ENCODE measurements around the gene PSD4.

The PSD4 gene

DNA sequence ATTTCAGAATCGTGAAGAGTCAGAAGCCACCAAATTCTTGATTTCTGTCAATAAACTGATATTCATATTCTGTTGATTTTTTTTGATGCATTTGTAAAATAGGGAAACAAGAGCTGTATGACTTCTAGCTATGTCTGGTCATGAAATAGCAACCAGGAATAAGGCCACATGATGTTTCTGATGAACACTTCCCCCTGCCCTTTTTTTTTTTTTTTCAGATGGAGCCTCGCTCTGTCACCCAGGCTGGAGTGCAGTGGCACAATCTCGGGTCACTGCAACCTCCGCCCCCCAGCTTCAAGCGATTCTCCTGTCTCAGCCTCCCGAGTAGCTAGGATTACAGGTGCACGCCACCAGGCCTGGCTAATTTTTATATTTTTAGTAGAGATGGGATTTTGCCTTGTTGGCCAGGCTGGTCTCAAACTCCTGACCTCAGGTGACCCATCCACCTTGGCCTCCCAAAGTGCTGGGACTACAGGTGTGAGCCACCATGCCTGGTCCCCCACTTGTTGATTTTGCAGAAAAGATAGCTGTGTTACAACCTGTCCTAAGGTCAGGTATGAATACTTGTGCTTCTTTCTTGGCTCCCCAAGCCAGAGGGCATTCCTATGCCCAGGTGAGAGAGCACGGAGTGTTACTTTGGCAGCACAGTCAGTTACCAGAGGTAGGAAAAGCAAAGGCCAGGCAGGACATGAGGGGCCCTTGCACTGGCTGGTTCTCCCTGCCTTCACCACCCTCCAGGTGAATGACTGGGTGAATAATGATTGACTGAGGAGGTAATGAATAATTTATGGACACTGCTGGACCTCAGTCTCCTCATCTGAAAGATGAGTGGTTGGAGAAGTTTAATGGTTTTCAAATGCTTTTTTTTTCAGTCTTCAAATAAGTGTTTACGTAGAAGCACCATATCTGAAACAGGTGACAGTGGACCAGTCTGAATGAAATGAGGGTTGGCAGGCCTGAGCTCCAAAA lies 65.4 kb downstream of the PSD4 start:
- DNase-seq (ENCODE audit: low spot score) = no peak

DNA sequence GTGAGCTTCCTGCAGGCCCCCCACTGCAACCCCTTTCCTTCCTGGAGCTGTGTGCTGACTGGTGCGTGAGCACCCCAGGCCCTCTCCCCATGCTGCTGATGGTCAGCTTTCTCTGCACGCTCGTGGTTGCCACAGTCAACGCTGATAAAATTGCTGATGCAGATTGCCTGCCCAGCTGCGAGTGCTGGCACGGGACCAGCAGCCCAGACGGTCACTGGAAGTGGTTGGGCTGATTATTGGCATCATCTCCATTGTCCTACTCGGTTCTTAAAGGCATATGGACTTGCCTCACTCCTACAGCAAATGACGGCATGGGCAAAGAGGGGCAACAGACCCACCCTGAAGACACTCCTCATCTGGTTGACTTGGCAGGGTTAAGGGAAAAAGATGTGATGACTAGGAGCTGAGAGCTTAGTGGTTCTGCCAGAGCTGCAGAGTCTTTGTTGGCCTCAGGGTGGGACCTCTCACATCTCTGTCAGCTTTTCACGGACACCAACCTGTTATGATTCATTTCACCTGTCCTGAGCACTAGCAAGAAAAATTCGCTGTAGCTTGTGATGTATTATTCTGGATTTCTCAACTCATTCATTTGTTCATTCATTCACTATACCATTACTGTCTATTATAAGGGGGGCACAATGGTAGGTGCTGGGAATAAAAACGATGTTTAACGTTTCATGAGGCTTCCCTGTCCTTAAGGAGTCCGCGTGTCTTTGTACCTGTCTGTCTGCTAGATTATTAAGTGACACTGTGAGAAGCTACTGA lies 66.6 kb downstream of the PSD4 start:
- no peak for DNase-seq (ENCODE audit: low spot score)

DNA sequence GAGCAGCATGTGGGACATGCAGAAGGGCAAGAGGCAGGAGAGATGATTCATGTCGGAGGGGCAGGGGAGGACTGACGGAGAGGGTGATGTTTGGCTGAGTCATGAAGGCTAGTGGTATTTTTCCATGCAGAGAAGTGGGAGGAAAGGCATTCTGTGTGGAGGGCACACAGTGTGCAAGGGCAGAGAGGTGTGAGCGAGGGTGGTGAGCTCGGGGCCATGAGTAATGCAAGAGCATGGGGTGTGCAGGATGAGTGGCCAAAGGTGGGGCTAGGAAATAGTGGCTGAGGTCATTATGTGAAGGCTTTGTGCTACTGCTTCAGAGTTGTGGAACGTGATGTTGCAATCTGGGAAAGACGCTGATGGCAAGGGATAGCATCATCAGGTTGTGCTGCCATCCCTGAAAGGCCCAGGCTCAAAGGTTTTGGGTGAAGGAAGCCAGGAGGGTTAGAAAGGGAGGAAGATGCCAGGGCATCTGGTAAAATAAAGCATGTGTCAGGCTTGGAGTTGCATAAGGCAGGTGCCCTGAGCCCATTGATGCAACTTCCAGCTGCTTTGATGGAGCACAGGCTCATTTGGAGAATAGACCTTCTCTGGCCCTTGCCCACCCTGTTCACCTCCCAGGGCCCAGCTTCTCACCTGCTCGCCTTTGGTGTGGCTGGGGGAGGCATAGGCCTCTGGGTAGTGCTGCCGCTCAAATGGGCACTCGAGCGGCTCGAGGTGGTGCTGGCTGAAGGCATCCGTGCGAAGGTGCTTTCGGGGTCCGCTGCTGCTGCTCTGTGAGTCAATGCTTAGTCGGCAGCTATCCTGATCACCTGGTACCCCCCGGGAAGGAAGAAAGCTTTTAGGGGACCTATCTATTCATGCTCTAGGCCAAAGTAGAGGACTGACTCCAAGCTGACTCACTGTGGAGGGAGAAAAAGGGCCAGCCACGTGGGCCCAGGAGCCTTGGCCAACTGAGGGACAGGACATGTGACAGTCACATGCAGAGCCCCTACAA lies 67.4 kb downstream of the PSD4 start:
- no peak for DNase-seq (ENCODE audit: low spot score)

DNA sequence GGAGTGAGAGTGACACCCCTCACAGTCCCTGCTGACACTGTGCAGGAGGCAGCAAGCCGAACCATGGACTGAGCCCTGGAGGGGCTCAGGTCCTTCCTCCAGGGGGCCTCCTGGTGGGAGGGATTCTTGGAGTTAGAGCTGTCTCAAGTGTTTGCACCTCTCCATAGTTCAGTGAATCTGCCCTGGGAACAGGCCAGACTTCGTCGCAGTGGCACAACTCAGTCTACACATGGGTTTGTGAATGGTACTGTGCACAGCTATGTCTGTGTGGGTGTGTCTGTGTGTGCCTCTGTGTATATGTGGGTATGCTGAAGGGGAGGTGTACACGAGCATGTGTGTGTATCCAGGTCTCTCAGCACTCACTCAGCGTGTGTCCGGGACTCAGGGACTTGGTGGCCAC lies 68.6 kb downstream of the PSD4 start:
- no peak for DNase-seq (ENCODE audit: low spot score)

DNA sequence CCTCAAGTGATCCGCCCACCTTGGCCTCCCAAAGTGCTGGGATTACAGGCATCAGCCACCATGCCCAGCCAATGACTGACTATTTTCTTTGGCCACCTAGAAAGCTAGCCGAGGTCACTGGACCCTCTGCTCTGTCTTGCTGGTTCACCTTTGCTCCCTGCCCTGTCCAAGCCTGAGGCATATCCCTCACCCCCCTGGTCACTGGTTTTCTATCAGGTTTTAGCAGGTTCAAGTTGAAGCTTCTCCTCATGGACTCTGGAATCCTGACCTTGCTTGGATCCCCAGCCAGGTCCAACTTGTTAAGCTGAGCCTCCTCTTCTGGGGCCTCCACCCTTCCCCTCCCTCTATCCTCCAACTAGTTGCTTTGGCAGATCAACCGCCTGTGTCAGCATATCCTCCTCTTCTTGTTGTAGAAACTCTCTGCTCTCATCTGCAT lies 71.5 kb downstream of the PSD4 start:
- DNase-seq (ENCODE audit: low spot score) = no peak

DNA sequence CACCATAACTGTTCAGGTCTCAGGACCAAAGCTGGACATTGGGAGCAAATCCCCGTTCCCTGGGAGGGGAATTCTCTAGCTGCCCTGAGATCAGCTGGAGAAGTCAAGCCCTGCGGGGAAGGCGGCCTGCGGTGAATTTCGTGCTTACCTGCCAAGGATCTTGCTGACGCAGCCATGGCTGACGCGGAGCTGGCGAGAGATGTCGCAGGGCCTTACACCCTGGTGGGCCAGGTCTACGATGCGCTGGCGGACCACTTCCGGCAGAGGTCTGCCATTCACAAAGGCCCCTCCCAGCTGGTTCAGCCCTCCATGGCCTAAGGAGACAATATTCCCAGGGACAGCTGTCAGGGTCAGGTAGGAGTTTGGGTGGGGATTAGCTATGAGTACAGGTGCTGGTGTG lies 72.8 kb downstream of the PSD4 start:
- DNase-seq (ENCODE audit: low spot score) = no peak

DNA sequence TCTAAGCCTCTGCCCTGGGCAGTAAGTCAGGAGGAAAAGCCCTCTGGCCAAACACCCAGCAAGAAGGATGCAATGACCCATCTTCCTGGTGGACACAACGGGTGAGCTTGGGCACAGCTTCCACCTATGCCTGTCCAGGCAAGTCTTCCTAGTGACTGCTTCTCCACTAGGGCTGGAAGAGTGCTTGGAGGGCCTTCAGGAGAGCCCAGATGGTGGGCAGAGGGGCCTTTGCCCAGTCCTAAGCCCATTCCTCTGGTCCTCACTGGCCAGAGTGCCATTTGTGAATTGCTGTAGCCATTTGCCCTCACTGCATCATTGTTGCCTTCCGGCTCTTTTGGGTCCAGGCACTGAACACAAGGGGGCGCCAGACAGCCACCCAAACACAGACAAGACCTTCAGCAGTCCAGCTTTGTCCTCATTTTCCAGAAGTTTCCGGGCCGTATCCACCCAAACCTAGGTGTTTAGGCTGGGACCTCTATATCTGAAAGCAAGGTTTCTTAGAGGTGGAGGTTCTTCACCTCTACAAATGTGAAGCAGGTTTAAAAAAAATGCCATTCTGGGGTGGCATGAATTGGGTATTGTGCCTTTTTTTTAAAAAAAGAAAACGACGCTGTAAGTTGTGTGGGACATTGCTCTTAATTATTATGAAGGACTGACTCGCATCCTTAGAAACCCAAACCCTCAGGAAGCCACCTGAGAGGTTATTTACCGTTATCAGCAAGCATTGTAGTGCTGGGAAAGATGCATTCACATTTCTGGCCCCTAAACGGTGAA lies 75.4 kb downstream of the PSD4 start:
- DNase-seq (ENCODE audit: low spot score) = peak; percentile 70

DNA sequence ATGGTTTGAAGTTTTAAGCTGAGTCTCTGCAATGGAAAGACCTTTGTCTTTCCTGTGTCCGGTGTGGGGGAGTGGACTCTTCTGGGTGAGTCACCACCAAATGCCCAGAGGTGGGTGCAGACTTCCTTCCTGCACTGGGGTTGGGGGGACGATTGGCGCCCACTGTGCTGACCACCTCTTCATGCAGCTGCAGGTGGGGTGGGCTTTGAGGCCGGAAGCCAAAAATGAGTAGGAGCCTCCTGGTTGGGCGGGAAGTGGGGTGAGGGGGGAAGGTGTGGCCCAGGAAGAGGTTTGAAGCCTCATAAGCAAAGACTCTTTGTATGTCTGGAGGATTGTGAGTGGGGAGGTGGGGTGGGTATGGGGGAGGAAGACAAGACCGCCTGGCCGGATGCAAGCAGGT lies 77.3 kb downstream of the PSD4 start:
- no peak for DNase-seq (ENCODE audit: low spot score)

DNA sequence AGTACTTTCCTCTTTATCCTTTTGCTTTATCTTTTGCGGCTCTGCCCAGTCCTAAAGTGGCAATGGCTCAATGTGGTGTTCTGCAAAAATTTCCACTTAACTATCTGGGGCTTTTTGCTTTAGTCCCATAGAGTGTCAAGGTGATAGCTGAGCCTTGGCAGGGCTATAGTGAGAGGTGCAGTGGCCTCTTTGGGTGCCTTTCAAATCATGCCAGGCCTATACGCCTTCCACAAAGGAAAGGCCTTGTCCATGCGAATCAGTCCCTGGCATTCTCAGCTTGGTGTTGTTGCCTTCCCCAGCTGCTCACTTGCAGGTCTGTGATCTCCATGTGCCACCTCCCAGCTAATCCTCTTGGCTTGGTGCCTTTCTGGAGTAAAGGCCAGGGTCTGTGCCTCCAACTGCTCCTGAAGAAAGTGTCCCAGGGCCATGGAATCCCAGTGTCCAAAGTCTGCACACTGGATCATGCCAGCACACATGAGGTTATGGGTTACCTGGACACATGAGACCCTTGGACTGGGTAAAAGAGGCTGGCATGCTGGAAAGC lies 78.3 kb downstream of the PSD4 start:
- DNase-seq (ENCODE audit: low spot score) = no peak

DNA sequence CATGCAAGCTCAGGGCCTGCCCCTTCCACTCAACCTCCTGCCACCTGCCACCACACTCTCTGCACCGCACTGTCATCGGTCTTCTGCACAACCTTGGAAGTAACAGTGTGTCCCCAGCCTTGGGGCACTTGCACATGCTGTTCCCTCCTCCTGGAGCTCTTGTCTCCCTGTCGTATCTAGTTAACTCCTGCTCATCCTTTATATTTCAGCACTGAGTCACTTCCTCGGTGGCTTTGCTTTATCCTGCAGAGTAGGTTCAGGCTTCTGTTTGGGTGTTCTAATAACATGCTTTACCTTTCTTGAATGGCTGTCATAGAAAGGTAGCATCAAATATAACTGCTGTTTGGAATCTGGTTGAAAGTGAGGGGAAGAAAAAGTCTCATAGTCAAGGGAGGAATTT lies 79.7 kb downstream of the PSD4 start:
- no peak for DNase-seq (ENCODE audit: low spot score)

DNA sequence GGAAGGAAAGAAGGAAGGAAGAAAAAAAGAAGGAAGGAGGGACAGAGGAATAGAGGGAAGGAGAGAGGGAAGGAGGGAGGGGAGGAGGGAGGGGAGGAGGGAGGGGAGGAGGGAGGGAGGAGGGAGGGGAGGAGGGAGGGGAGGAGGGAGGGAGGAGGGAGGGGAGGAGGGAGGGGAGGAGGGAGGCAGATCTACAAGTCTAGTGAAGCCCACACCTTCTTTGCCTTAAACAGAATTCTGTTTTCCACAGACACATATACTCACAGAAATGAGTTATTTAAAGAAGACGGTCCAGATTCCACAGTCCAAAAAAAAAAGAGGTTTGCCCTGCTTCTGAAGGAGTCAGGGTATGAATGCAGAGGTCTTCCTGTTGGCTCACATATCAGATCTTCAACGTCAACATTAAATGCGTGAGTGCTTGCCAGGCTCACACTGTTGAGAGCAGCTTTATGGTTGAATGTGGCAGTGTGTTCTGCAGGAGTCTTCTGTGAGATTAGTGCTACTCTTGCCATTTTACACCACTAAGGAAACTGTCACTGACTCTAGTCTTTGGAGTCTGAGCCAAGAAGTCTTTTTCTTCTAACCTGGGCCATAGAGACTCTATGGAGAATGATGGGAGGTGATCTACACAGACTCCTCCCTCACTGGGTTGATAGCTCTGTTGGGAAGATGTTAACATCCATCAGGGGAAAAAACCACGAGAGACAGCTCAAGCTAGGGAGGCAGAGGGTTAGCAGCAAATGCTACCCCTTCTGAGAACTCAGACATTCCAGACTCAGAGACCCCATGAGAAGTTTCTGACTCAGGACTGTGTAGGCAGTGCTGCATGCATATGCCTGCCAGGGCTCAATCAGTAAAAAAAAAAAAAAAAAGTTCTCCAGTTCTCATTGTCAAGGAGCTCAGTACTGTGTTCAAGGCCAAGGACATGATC lies 81.6 kb downstream of the PSD4 start:
- no peak for DNase-seq (ENCODE audit: low spot score)

DNA sequence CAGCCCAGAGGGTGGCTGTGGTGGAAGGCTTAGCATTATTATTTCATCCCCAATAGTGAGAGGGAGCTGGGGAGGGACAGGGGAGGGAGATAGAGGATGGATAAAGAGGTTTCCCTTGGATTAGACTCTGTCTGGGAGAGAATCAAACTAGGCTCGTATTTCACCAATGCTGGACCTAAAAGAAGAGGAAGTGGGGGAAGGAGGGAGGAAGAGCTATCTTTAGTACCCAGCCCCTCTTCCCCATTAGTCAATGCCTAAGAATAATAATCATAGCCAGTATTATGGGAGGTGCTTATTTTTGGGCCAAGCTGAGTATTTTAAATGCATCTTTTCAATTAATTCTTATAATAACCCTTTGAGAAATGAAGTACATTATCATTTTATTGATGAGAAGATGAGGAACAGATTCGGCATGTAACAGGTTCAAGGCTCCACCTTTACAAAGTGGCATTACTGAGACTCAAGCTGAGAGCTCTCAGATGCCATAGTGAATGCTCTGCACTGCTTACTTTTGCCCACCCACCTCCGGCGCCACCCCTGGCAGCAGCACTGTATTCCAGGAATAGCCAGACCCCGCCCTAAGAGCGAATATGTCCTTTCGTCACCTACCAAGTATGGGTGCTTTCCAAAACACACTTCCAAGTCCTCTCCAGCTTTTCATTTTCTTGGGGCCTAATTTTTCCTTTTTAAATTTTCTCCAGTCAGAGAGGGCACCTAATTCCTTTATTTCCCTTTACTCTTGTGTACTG lies 83.9 kb downstream of the PSD4 start:
- DNase-seq (ENCODE audit: low spot score) = no peak

DNA sequence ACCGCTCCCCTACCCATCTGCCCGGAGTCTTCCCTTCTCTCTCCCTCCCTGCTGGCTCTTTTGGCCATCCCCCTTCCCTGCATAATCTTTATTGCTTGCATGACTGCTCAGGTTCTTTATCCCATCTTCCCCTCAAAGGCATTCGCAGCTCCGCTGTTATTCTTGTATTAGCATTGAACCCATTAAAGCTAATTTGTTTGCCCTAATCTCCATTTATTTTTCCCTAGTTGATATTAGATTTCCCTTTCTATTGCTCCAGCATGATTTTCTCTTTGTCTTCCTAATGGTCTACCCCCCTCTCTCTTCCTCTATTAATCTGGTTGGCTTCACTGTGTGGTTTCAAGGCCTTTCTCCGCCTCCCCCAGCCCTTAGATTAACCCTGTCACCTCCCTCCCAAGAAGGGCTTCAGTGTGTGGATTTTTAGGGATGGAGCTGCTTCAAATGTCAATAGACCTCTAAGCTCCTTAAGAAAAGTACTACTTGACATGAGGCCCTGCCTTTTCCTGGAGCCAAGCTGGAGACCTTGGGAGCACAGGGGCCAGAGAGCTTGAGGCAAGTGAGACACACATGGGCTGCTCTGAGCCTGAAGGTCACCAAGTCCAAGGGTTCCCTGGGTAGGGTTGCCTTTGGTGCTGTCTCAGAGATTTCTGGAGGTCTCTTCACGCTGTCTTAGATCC lies 84.8 kb downstream of the PSD4 start:
- no peak for DNase-seq (ENCODE audit: low spot score)

Measured in NAMALWA (cell line).